Measurements from ENCODE around the gene ANKFN1.

DNA sequence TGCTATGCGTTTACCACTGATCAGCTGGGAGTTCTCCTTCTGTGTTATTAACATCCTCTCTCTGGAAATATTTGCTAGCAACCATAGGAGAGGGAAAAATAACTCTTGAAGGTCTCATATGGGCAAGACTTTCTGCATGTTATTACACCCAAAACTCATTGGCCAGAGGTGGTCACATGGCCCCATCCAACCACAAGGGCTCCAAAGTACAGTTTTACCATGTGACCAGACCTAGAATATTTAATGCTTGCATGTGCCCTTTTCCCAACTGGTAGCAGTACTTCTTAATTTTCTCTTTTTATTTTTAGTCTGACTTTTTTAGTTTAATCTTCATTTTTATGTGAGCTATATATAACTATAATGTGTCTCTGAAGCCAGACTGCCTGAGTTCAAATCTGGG lies 299.2 kb downstream of the ANKFN1 start:
- TF ChIP-seq CTCF (IDR thresholded peaks at IDR 0.05; ENCODE audit: low read depth, low read length, poor library complexity, severe bottlenecking) (no peak), EZH2phosphoT487 (IDR thresholded peaks at IDR 0.05; ENCODE audit: borderline replicate concordance, low read length) (no peak)

Measured in DOHH2 (cell line).